Thyroid gland (tissue), 4 donors: ENCODE data around the gene ABCC3. TPM values are rescaled to one million over a fixed set of nuclear protein-coding genes. Genes with fewer than 3 reads are reported as not detected.

Experiments used
- DNase-seq, 2 donors: peaks; one replicate each; pipeline ENCODE4 v3.0.0-alpha.2; 2019
- H3K27ac ChIP-seq, 3 donors: fragments of 200-600 bp; sonication (generic); 1 replicate in 2 of 3; 2 replicates in 1 of 3; pipeline ENCODE4 v1.5.1; 2016 to 2019; ENCODE audit warnings: mild to moderate bottlenecking in 1 of 3, moderate library complexity in 1 of 3
- H3K27me3 ChIP-seq: fragments of 200-600 bp; sonication (generic); one replicate; pipeline ENCODE4 v1.5.1; 2019
- H3K36me3 ChIP-seq, 2 donors: fragments of 200-600 bp; sonication (generic); one replicate each; pipeline ENCODE4 v1.5.1; 2016 to 2019
- H3K4me1 ChIP-seq, 2 donors: fragments of 200-600 bp; sonication (generic); one replicate each; pipeline ENCODE4 v1.5.1; 2017 to 2019
- H3K4me3 ChIP-seq, 3 donors: fragments of 200-600 bp; sonication (generic); replicated peaks in 1 of 3; 1 replicate in 2 of 3; 2 replicates in 1 of 3; pipeline ENCODE4 v1.5.1; 2016; ENCODE audit warnings: mild to moderate bottlenecking in 1 of 3
- H3K9me3 ChIP-seq: fragments of 200-600 bp; sonication (generic); one replicate; pipeline ENCODE4 v1.5.1; 2017
- CTCF ChIP-seq, 6 experiments: fragments of 200-600 bp in 3 of 6; fragments of 450-650 bp in 3 of 6; sonication (generic) in 3 of 6; IDR thresholded peaks; one replicate each; pipeline ENCODE4 v1.5.1; 2016 to 2019; ENCODE audit warnings: antibody characterized with exemption in 6 of 6, mild to moderate bottlenecking in 2 of 6, inconsistent platforms in 1 of 6, moderate library complexity in 1 of 6
- POLR2A ChIP-seq, 2 donors: fragments of 450-650 bp; IDR thresholded peaks; one replicate each; pipeline ENCODE4 v1.6.1; 2017; ENCODE audit warnings: antibody characterized with exemption in 2 of 2, mild to moderate bottlenecking in 2 of 2, moderate library complexity in 1 of 2
- WGBS, 2 donors: methylation state at CpG; one replicate each; pipeline ENCODE4 v1.1.5; 2017; 5-methylcytosine and 5-hydroxymethylcytosine counted together
- intact Hi-C: fragments of 100-400 bp; cut with DNase I; formaldehyde crosslinking; loops from one replicate; pipeline ENCODE4 v1.15.1; 2023
- total RNA-seq, 4 donors: library from RNA; depleted of rRNA; stranded (reverse); fragments of >200 nt; gene quantifications; one replicate each; pipeline ENCODE4 v1.2.3, GENCODE V29; 2016

The ABCC3 gene
- total RNA-seq, 4 donors from 2014 or later = 51.0 to 189 (median 131) TPM

GRCh38 chr17:50681263-50682200 is 46.9 kb downstream of the ABCC3 start:
- DNase-seq = peak; percentile 48 to 49
- intact Hi-C loops = loop anchor here (5.0 to 10.0 kb wide), 2 partner anchors 49 to 197 kb away; partner anchors contain the start of gene ABCC3
- 61 to 65% methylated on average over 27 of the region's 27 CpGs for WGBS, 2 donors
- H3K27ac ChIP-seq = no peak overlapping the region
- TF ChIP-seq POLR2A (IDR thresholded peaks at IDR 0.05) = no peak
- peak in 5 of 6 experiments; percentile 12 to 65 (median 55) for TF ChIP-seq CTCF (IDR thresholded peaks at IDR 0.05)
- H3K4me3 ChIP-seq = no peak overlapping the region
- H3K36me3 ChIP-seq = no peaks in the 10 kb centered on the region
- H3K27me3 ChIP-seq = no peaks in the 10 kb centered on the region
- no peaks in the 10 kb centered on the region for H3K9me3 ChIP-seq
- peaks cover 7 to 11% of the 10 kb centered on the region in 2 donors for H3K4me1 ChIP-seq

- DNase-seq = no peak
- no peak overlapping the region for H3K27ac ChIP-seq
- no peaks in the 10 kb centered on the region for H3K27me3 ChIP-seq
- WGBS, 2 donors = 83 to 92% methylated on average over 3 of the region's 3 CpGs
- no peaks in the 10 kb centered on the region for H3K9me3 ChIP-seq
- H3K4me1 ChIP-seq = peaks cover 15 to 20% of the 10 kb centered on the region in 2 donors
- no peak for TF ChIP-seq CTCF (IDR thresholded peaks at IDR 0.05)
- TF ChIP-seq POLR2A (IDR thresholded peaks at IDR 0.05) = no peak
- intact Hi-C loops = loop anchor here (5.0 to 10.0 kb wide), 2 partner anchors 50 to 198 kb away; partner anchors contain the start of gene ABCC3
- H3K4me3 ChIP-seq = no peak overlapping the region
- H3K36me3 ChIP-seq = no peaks in the 10 kb centered on the region
Observed at GRCh38 chr17:50682441-50682840, 47.8 kb downstream of the ABCC3 start.

GRCh38 chr17:50682938-50683337 is 48.3 kb downstream of the ABCC3 start:
- TF ChIP-seq CTCF (IDR thresholded peaks at IDR 0.05) (no peak), POLR2A (IDR thresholded peaks at IDR 0.05) (no peak)
- Histone ChIP-seq H3K4me3 (no peak overlapping the region), H3K27ac (no peak overlapping the region), H3K9me3 (no peaks in the 10 kb centered on the region), H3K4me1 (peaks cover 20 to 25% of the 10 kb centered on the region in 2 donors), H3K27me3 (no peaks in the 10 kb centered on the region), H3K36me3 (no peaks in the 10 kb centered on the region)
- DNase-seq = no peak
- intact Hi-C loops = loop anchor here (5.0 to 10.0 kb wide), 2 partner anchors 51 to 198 kb away; partner anchors contain the start of gene ABCC3
- 91 to 96% methylated on average over 3 of the region's 3 CpGs for WGBS, 2 donors

- TF ChIP-seq POLR2A (IDR thresholded peaks at IDR 0.05) (no peak), CTCF (IDR thresholded peaks at IDR 0.05) (no peak)
- Histone ChIP-seq H3K4me3 (no peak overlapping the region), H3K4me1 (peaks cover 26 to 31% of the 10 kb centered on the region in 2 donors), H3K27ac (no peak overlapping the region), H3K9me3 (no peaks in the 10 kb centered on the region), H3K36me3 (no peaks in the 10 kb centered on the region), H3K27me3 (no peaks in the 10 kb centered on the region)
- 96% methylated on average over 21 to 28 of the region's 28 CpGs for WGBS, 2 donors
- no peak for DNase-seq
- intact Hi-C loops = loop anchor here (5.0 to 10.0 kb wide), 2 partner anchors 51 to 199 kb away; partner anchors contain the start of gene ABCC3
Observed at GRCh38 chr17:50683434-50684287, 49.0 kb downstream of the ABCC3 start.
